ENCODE measurements around the gene PAPPA2. TPM values are rescaled to one million over a fixed set of nuclear protein-coding genes. Genes with fewer than 3 reads are reported as not detected.

PAPPA2 gene
- total RNA-seq: 2.5 and 4.1 TPM in 2 replicates

GRCh38 chr1:176462674-176463378 lies at the start of gene PAPPA2:
TSS of gene PAPPA2 (plus strand) at chr1:176463175. CDS start at chr1:176556323, 93,148 bp downstream.

Data from cardiac atrium fibroblast (primary cell).